CD8-positive, alpha-beta memory T cell (primary cell): Measurements from ENCODE around the gene LYPD1. TPM values are rescaled to one million over a fixed set of nuclear protein-coding genes. Genes with fewer than 3 reads are reported as not detected.

Experiments
- CTCF ChIA-PET: fragments of 350-600 bp; sonication (Branson Sonifier 250); formaldehyde crosslinking; loops from one replicate; lab custom pipeline; 2021; ENCODE audit warnings: antibody characterized with exemption; lab: Charles Lee
- POLR2A ChIA-PET: fragments of 350-600 bp; sonication (Branson Sonifier 250); formaldehyde crosslinking; loops from one replicate; lab custom pipeline; 2021; ENCODE audit warnings: antibody characterized with exemption; lab: Charles Lee
- DNase-seq, 5 donors: peaks; one replicate each; pipeline versions ENCODE4 v3.0.0 to v3.0.0-alpha.2; 2020 to 2022; ENCODE audit warnings: mixed read lengths in 1 of 5
- H3K27ac ChIP-seq: one replicate; pipeline ENCODE4 v1.7.0; 2013; ENCODE audit warnings: low read depth, mild to moderate bottlenecking, low read length, moderate library complexity
- H3K27me3 ChIP-seq: 2 replicates; pipeline ENCODE4 v1.7.0; 2013; ENCODE audit warnings: low read length, mild to moderate bottlenecking; ENCODE audit not compliant: insufficient read depth, poor library complexity, severe bottlenecking
- H3K36me3 ChIP-seq: 2 replicates; pipeline ENCODE4 v1.7.0; 2013; ENCODE audit warnings: mild to moderate bottlenecking, low read length, moderate library complexity; ENCODE audit not compliant: insufficient read depth
- H3K4me1 ChIP-seq: 2 replicates; pipeline ENCODE4 v1.7.0; 2013; ENCODE audit warnings: mild to moderate bottlenecking, low read length, moderate library complexity; ENCODE audit not compliant: insufficient read depth
- H3K4me3 ChIP-seq: 2 replicates; pipeline ENCODE4 v1.7.0; 2013; ENCODE audit warnings: mild to moderate bottlenecking, low read length
- H3K9me3 ChIP-seq: 2 replicates; pipeline ENCODE4 v1.7.0; 2013; ENCODE audit warnings: mild to moderate bottlenecking, low read length
- H3K27ac Mint-ChIP-seq, 8 donors: one replicate each; pipeline ENCODE4 v1.8.0; 2020 to 2021; ENCODE audit warnings: mixed read lengths in 8 of 8, mild to moderate bottlenecking in 6 of 8, inconsistent platforms in 3 of 8, moderate library complexity in 3 of 8
- H3K27me3 Mint-ChIP-seq, 2 donors: one replicate each; pipeline ENCODE4 v1.8.0; 2020 to 2021; ENCODE audit warnings: mixed read lengths in 2 of 2, mild to moderate bottlenecking in 1 of 2, moderate library complexity in 1 of 2
- H3K36me3 Mint-ChIP-seq, 3 donors: one replicate each; pipeline ENCODE4 v1.8.0; 2020 to 2021; ENCODE audit warnings: mixed read lengths in 3 of 3, inconsistent platforms in 1 of 3, mild to moderate bottlenecking in 1 of 3
- H3K4me1 Mint-ChIP-seq, 3 donors: one replicate each; pipeline ENCODE4 v1.8.0; 2020 to 2021; ENCODE audit warnings: mixed read lengths in 3 of 3, inconsistent platforms in 1 of 3, mild to moderate bottlenecking in 1 of 3
- H3K4me3 Mint-ChIP-seq, 7 donors: one replicate each; pipeline ENCODE4 v1.8.0; 2020 to 2021; ENCODE audit warnings: mixed read lengths in 7 of 7, mild to moderate bottlenecking in 6 of 7, moderate library complexity in 4 of 7, inconsistent platforms in 2 of 7
- H3K9me3 Mint-ChIP-seq, 5 donors: one replicate each; pipeline ENCODE4 v1.8.0; 2020 to 2022; ENCODE audit warnings: mixed read lengths in 5 of 5, mild to moderate bottlenecking in 3 of 5, moderate library complexity in 2 of 5, inconsistent platforms in 1 of 5
- polyA plus RNA-seq: library from polyadenylated mRNA; unstranded; fragments of 300-500 nt; fragmentation: Illumina TruSeq; gene quantifications from one replicate; pipeline ENCODE4 v1.2.3, GENCODE V29; 2021
- total RNA-seq, 2 experiments: library from RNA; stranded (reverse); gene quantifications; one replicate each; pipeline ENCODE4 v1.2.3, GENCODE V29; 2021

Gene LYPD1
- total and polyA plus RNA-seq, 3 experiments from 2014 or later: not detected

DNA sequence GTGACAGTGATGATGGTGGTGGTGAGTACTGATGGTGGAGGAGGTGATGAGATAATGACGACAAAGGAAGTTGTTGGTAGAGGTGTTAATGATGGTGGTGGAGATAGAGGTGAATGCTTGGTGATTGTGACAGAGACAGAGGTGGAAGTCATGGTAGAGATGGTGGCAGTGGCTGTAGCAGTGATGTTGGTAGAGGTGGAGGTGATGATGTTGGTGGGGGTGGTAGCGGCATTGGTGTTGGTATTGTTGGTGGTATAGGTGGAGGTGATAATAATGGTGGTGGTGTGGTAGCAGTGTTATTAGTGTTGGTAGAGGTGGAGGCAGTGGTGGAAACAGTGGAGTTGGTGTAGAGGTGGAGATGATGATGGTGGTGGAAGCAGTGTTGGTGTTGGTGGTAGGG is 36.4 kb downstream of the LYPD1 start:
- Histone ChIP-seq H3K27ac (no peak overlapping the region), H3K4me1 (no peaks in the 10 kb centered on the region), H3K4me3 (no peak overlapping the region), H3K36me3 (no peaks in the 10 kb centered on the region), H3K9me3 (no peaks in the 10 kb centered on the region), H3K27me3 (no peaks in the 10 kb centered on the region)
- Mint-ChIP-seq H3K4me1 (no peaks in the 10 kb centered on the region), H3K27me3 (peaks cover 0 to 1% of the 10 kb centered on the region in 2 donors), H3K9me3 (peaks cover 0 to 10% (median 2%) of the 10 kb centered on the region in 5 donors), H3K36me3 (no peaks in the 10 kb centered on the region), H3K4me3 (no peak overlapping the region), H3K27ac (no peak overlapping the region)
- POLR2A ChIA-PET: no interaction called here
- DNase-seq: no peak
- CTCF ChIA-PET: no interaction called here

DNA sequence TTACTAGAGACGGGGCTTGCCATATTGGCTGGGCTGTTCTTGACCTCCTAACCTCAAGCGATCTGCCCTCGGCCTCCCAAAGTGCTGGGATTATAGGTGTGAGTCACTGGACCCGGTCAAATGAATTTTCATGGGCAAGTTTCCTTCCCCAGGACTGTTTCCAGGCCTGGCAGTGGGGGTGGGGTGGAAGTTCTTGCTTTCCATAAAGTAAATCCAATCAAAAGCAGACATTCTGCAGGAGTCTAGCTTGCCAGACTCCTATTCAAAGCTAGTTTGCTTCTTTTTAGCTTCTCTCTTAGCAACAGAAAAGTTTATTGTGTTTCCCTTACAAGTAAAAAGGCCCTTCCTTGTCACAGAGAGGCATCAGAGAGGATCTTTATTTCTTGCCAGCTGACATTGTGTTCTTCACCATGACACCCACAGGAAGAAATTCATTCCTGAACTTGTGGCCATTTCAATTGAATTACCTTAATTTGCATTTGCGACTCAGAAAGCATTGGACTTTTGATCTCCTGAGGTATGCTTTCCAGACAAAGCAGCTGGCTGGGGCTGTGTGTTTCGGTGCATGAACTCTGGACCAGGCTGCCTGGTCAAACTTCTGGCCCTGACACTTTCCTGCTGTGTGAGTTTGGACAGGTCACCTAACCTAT is 37.9 kb downstream of the LYPD1 start:
- H3K27me3 Mint-ChIP-seq: peaks cover 0 to 1% of the 10 kb centered on the region in 2 donors
- no peak overlapping the region for H3K27ac ChIP-seq
- H3K4me3 Mint-ChIP-seq: no peak overlapping the region
- ChIA-PET POLR2A (no interaction called here), CTCF (interaction anchor here (1.6 kb wide), 1 partner anchor 24 kb away, joined by 3 read pairs; no protein-coding TSS in a partner anchor)
- H3K36me3 ChIP-seq: no peaks in the 10 kb centered on the region
- H3K4me1 Mint-ChIP-seq: no peaks in the 10 kb centered on the region
- H3K4me1 ChIP-seq: no peaks in the 10 kb centered on the region
- H3K9me3 Mint-ChIP-seq: peaks cover 0 to 10% (median 2%) of the 10 kb centered on the region in 5 donors
- H3K36me3 Mint-ChIP-seq: no peaks in the 10 kb centered on the region
- no peak for DNase-seq
- no peak overlapping the region for H3K4me3 ChIP-seq
- no peak overlapping the region for H3K27ac Mint-ChIP-seq
- H3K27me3 ChIP-seq: no peaks in the 10 kb centered on the region
- H3K9me3 ChIP-seq: no peaks in the 10 kb centered on the region

DNA sequence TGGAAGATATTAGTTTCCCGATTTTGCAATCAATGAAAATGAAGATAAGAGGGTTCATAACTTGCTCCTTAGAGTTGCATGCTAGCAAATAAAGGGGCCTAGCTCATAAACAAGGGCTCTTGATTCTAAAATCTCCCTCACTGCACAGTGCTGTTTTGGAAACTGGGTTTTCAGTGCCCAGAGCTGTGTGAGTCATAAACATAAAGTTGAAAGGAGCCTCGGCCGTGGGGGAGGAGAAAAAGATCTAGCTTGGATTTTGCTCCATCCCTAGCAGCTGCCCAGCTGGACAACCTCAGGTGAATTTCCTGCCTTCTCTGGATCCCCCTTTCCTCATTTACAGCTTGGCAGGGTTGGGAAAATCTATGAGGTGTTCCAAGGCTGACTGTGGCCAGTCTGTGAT is 42.5 kb downstream of the LYPD1 start:
- Mint-ChIP-seq H3K27me3 (peaks cover 0 to 1% of the 10 kb centered on the region in 2 donors), H3K4me3 (no peak overlapping the region), H3K36me3 (no peaks in the 10 kb centered on the region), H3K27ac (no peak overlapping the region), H3K9me3 (peaks cover 0 to 9% (median 0%) of the 10 kb centered on the region in 5 donors), H3K4me1 (no peaks in the 10 kb centered on the region)
- no peaks in the 10 kb centered on the region for H3K27me3 ChIP-seq
- H3K9me3 ChIP-seq: no peaks in the 10 kb centered on the region
- no peak for DNase-seq
- CTCF ChIA-PET: no interaction called here
- no peaks in the 10 kb centered on the region for H3K36me3 ChIP-seq
- POLR2A ChIA-PET: no interaction called here
- H3K4me1 ChIP-seq: no peaks in the 10 kb centered on the region
- H3K4me3 ChIP-seq: no peak overlapping the region
- H3K27ac ChIP-seq: no peak overlapping the region

DNA sequence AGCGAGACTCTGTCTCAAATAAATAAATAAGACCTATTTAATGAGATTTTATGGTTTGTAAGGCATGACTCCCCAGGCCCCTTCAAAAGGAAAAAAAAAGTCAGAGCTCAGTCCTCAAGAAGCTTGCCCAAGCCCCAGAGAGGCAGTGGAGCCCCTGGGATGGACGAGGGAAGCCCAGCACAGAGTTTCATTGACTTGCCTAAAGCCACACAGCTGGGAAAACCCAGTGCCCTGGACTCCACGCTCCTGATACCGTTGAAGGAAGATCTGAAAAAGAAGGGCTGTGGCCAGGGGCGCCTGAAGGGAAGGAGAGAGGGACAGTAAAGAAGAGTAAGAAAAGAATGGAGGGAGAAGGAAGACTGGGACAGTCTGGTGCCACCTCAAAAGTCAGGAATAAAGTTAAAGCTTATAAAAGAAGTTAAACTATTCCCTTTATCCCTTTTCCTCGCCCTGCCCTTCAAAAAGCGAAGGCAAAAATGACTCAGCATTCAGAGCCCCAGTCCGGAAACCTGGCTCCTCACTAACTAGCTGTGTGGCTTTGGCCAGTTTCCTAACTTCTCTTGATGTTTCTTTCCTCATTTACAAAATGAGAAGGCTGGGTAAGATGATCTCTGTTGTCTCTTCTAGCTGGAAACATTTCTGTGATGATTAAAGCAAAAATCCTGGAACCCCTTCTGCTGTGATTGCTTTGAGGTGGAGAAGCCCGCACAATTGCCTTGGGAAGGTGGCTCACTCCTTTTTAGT is 46.7 kb downstream of the LYPD1 start:
- ChIA-PET CTCF (no interaction called here), POLR2A (no interaction called here)
- H3K27ac ChIP-seq: no peak overlapping the region
- H3K4me1 ChIP-seq: no peaks in the 10 kb centered on the region
- DNase-seq: no peak
- H3K4me1 Mint-ChIP-seq: no peaks in the 10 kb centered on the region
- H3K4me3 ChIP-seq: no peak overlapping the region
- H3K9me3 ChIP-seq: no peaks in the 10 kb centered on the region
- no peaks in the 10 kb centered on the region for H3K27me3 Mint-ChIP-seq
- H3K36me3 ChIP-seq: no peaks in the 10 kb centered on the region
- H3K27me3 ChIP-seq: no peaks in the 10 kb centered on the region
- H3K9me3 Mint-ChIP-seq: peaks cover 0 to 6% (median 0%) of the 10 kb centered on the region in 5 donors
- H3K4me3 Mint-ChIP-seq: no peak overlapping the region
- H3K36me3 Mint-ChIP-seq: no peaks in the 10 kb centered on the region
- H3K27ac Mint-ChIP-seq: no peak overlapping the region

DNA sequence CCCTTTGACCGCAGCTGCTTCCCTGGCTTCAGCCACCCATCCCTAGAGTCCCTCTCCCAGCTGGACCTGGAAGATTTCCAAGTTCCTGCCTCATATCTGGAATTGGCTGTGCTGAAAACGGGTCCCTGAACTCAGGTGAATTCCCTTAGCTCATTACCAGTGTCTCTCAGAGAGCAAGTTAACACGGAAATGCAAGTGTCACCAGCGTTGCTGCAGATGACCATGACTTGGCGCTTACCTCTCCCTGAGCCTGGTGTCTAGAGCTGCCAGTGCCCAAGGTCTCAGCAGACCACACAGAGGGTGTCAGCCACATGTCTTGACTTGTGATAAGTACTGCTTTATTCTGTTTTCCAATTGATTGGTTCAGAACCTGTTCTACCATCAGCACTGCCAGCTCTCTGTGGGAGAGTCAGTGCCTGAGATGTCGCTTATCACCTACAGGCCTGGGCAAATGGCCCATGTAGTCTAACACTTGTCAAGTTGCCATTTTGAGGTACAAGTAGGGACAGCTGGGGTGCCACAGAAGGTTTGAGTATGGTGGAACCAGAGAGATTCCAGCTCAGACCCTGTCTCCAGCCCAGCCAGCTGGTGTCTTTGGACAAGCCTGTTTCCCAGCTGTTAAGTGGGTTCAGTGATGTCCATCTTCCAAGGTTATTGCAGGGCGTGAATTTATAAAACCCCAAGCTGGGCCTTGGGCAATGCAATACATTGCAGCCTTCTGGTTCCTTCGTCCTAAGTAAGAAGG is 48.7 kb downstream of the LYPD1 start:
- H3K9me3 Mint-ChIP-seq: peaks cover 0 to 4% (median 0%) of the 10 kb centered on the region in 5 donors
- H3K36me3 ChIP-seq: no peaks in the 10 kb centered on the region
- no peak overlapping the region for H3K4me3 ChIP-seq
- H3K4me1 Mint-ChIP-seq: no peaks in the 10 kb centered on the region
- H3K9me3 ChIP-seq: no peaks in the 10 kb centered on the region
- no peaks in the 10 kb centered on the region for H3K27me3 Mint-ChIP-seq
- H3K27me3 ChIP-seq: no peaks in the 10 kb centered on the region
- no peak overlapping the region for H3K27ac Mint-ChIP-seq
- no peaks in the 10 kb centered on the region for H3K36me3 Mint-ChIP-seq
- ChIA-PET POLR2A (no interaction called here), CTCF (no interaction called here)
- H3K4me3 Mint-ChIP-seq: no peak overlapping the region
- no peak for DNase-seq
- no peaks in the 10 kb centered on the region for H3K4me1 ChIP-seq
- H3K27ac ChIP-seq: no peak overlapping the region

DNA sequence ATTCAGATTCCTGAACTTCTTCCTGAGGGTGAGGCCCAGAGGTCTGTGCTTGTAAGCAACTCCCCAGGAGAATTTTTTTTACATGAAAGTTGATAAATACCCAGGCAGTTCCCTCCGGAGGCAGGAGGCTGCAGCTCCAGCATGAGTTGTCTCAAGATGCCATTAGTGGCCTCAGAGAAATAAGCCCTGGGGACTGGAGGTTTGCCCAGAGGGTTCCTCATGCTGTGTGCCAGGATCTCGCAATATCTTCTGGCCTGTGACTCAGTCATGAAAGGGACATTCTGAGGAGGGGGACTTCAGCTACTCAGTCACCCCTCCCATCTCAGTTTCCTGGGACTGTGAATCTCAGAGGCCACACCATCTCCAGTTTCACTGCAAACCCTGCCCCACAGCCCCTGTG is 49.9 kb downstream of the LYPD1 start:
- H3K9me3 Mint-ChIP-seq: peaks cover 0 to 5% (median 0%) of the 10 kb centered on the region in 5 donors
- no peaks in the 10 kb centered on the region for H3K9me3 ChIP-seq
- DNase-seq: no peak
- ChIA-PET CTCF (no interaction called here), POLR2A (no interaction called here)
- H3K27ac ChIP-seq: no peak overlapping the region
- H3K27me3 ChIP-seq: no peaks in the 10 kb centered on the region
- no peak overlapping the region for H3K4me3 ChIP-seq
- no peaks in the 10 kb centered on the region for H3K4me1 Mint-ChIP-seq
- H3K27me3 Mint-ChIP-seq: no peaks in the 10 kb centered on the region
- H3K36me3 Mint-ChIP-seq: no peaks in the 10 kb centered on the region
- H3K36me3 ChIP-seq: no peaks in the 10 kb centered on the region
- H3K4me1 ChIP-seq: no peaks in the 10 kb centered on the region
- no peak overlapping the region for H3K4me3 Mint-ChIP-seq
- H3K27ac Mint-ChIP-seq: no peak overlapping the region

DNA sequence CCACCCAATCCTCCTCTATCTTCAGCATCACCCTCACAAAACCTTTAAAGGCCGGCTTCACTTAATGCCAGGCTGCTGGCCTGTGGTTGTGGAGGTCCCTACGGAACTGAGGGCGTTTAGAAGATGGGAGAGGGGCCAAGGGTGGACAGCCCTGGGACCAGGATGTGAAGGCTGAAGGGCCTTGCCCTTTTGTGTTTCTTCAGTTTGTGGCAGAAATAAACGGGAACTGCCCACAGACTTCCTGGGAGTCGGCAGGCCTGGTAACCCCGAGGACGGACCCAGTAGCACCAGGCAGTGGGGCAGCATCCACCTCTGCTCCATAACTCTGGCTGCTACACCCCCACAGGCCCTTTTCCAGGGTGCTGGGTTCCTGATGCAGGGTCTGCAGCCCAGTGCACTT is 51.3 kb downstream of the LYPD1 start:
- H3K27me3 Mint-ChIP-seq: no peaks in the 10 kb centered on the region
- no peaks in the 10 kb centered on the region for H3K4me1 Mint-ChIP-seq
- Histone ChIP-seq H3K9me3 (no peaks in the 10 kb centered on the region), H3K4me1 (no peaks in the 10 kb centered on the region), H3K4me3 (no peak overlapping the region), H3K27ac (no peak overlapping the region), H3K36me3 (no peaks in the 10 kb centered on the region), H3K27me3 (no peaks in the 10 kb centered on the region)
- peaks cover 0 to 5% (median 0%) of the 10 kb centered on the region in 5 donors for H3K9me3 Mint-ChIP-seq
- no peak for DNase-seq
- H3K27ac Mint-ChIP-seq: no peak overlapping the region
- POLR2A ChIA-PET: no interaction called here
- H3K4me3 Mint-ChIP-seq: no peak overlapping the region
- CTCF ChIA-PET: no interaction called here
- H3K36me3 Mint-ChIP-seq: no peaks in the 10 kb centered on the region

DNA sequence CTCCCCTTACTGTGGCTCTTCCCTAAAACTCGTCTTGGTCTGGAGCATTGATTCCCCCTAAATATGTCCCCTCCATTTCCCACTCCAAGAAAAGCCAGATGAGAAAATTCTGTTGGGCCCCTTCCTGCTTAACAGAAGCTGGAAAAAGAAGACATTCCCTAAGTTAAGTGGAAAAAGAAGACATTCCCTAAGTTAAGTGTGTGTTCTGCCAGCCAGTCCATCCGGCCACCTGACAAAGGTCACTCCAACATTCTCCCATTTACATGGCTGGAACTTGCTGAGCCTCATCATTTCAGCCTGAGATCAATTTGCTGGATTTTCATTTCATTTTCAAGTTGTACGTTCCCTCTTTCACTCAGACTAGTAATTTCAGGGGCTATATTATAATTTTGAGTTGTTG is 52.0 kb downstream of the LYPD1 start:
- Histone ChIP-seq H3K36me3 (no peaks in the 10 kb centered on the region), H3K27ac (no peak overlapping the region), H3K4me1 (no peaks in the 10 kb centered on the region), H3K4me3 (no peak overlapping the region), H3K9me3 (no peaks in the 10 kb centered on the region), H3K27me3 (no peaks in the 10 kb centered on the region)
- peak overlapping the region in 1 of 7 donors; percentile 44 for H3K4me3 Mint-ChIP-seq
- H3K27me3 Mint-ChIP-seq: no peaks in the 10 kb centered on the region
- no peaks in the 10 kb centered on the region for H3K36me3 Mint-ChIP-seq
- no peak overlapping the region for H3K27ac Mint-ChIP-seq
- peaks cover 0 to 5% (median 0%) of the 10 kb centered on the region in 5 donors for H3K9me3 Mint-ChIP-seq
- DNase-seq: no peak
- POLR2A ChIA-PET: no interaction called here
- no peaks in the 10 kb centered on the region for H3K4me1 Mint-ChIP-seq
- CTCF ChIA-PET: no interaction called here
